Activated T-helper 1 cell treated with anti-CD3 and anti-CD28 coated beads, Interleukin-12 subunit alpha, Interleukin-12 subunit beta, Interleukin-2, Interleukin-4 antibody, amounts not matched to agents 30 ng/mL and 10 ng/mL and 1 ng/mL, durations not matched to agents 14 hours and 24 hours and 36 hours (primary cell): ENCODE results near the gene RAN. TPM values are rescaled to one million over a fixed set of nuclear protein-coding genes. Genes with fewer than 3 reads are reported as not detected.
A peak's percentile ranks its signal among the peaks of the same experiment; 100 is the strongest.
"Not testable (repeated sequence)": the region's sequence is repeated elsewhere in the genome, so short reads cannot be mapped to it uniquely, and the experiment has no call there.

ENCODE experiments used
- DNase-seq: peaks from one replicate; pipeline ENCODE4 v3.0.0; 2021; ENCODE audit warnings: low spot score
- H3K27ac Mint-ChIP-seq: one replicate; pipeline ENCODE4 v1.8.0; 2021; ENCODE audit warnings: mild to moderate bottlenecking, mixed read lengths
- H3K27me3 Mint-ChIP-seq: one replicate; pipeline ENCODE4 v1.8.0; 2022; ENCODE audit warnings: mild to moderate bottlenecking, moderate library complexity, mixed read lengths; ENCODE audit not compliant: insufficient read depth
- H3K36me3 Mint-ChIP-seq: one replicate; pipeline ENCODE4 v1.8.0; 2021; ENCODE audit warnings: low read depth, mixed read lengths
- H3K4me1 Mint-ChIP-seq: one replicate; pipeline ENCODE4 v1.8.0; 2021; ENCODE audit warnings: low read depth, mixed read lengths
- H3K4me3 Mint-ChIP-seq: one replicate; pipeline ENCODE4 v1.8.0; 2021; ENCODE audit warnings: mild to moderate bottlenecking, moderate library complexity, mixed read lengths
- H3K9me3 Mint-ChIP-seq: one replicate; pipeline ENCODE4 v1.8.0; 2021; ENCODE audit warnings: mixed read lengths
- intact Hi-C: fragments of 100-400 bp; cut with micrococcal nuclease; formaldehyde crosslinking; loops from one replicate; pipeline ENCODE4 v1.15.1; 2024
- total RNA-seq: library from RNA; stranded (reverse); gene quantifications from 2 replicates; pipeline ENCODE4 v1.2.3, GENCODE V29; 2022

Gene RAN
- total RNA-seq, 1 donor from 2014 or later, result 1,823 TPM

GRCh38 chr12:130876297-130876696, 4.4 kb downstream of the RAN start:
- H3K9me3 Mint-ChIP-seq, result no peaks in the 10 kb centered on the region
- intact Hi-C loops, result loop anchor here (10.0 kb wide), 4 partner anchors 839 to 1889 kb away; partner anchors contain the start of genes ANKLE2, SFSWAP and ULK1
- H3K4me3 Mint-ChIP-seq, result no peak overlapping the region
- no peak overlapping the region for H3K27ac Mint-ChIP-seq
- H3K36me3 Mint-ChIP-seq, result peaks cover 58% of the 10 kb centered on the region
- H3K4me1 Mint-ChIP-seq, result peaks cover 73% of the 10 kb centered on the region
- DNase-seq, result no peak
- H3K27me3 Mint-ChIP-seq, result no peaks in the 10 kb centered on the region

DNA sequence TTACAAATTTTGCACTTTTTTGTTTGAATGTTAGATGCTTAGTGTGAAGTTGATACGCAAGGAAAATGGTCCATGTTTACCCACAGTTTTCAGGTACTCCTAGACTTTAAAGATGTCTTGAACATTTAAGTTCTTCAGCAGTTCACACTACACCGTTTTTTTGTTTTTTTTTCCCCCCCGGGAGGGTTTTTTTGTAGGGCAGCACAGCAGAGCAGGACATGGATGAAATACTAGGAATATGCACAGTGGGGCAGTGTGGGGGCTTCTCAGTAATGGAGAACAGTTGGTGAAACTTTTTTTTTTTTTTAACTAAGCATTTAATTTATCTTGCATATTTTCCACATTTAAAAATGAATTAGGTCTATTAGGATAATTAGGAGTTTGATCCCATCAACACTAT, 4.9 kb downstream of the RAN start:
- Mint-ChIP-seq H3K4me3 (no peak overlapping the region), H3K27me3 (no peaks in the 10 kb centered on the region), H3K4me1 (peaks cover 72% of the 10 kb centered on the region), H3K9me3 (no peaks in the 10 kb centered on the region), H3K36me3 (peaks cover 58% of the 10 kb centered on the region), H3K27ac (no peak overlapping the region)
- DNase-seq, result no peak
- intact Hi-C loops, result loop anchor here (10.0 kb wide), 4 partner anchors 838 to 1888 kb away; partner anchors contain the start of genes ANKLE2, SFSWAP and ULK1

GRCh38 chr12:130877333-130877732, 5.5 kb downstream of the RAN start:
- Mint-ChIP-seq H3K9me3 (no peaks in the 10 kb centered on the region), H3K4me3 (no peak overlapping the region), H3K27me3 (no peaks in the 10 kb centered on the region), H3K27ac (peak overlapping the region; percentile 2), H3K36me3 (peaks cover 58% of the 10 kb centered on the region), H3K4me1 (peaks cover 72% of the 10 kb centered on the region)
- no peak for DNase-seq
- intact Hi-C loops, result loop anchor here (10.0 kb wide), 4 partner anchors 837 to 1887 kb away; partner anchors contain the start of genes ANKLE2, SFSWAP and ULK1

- Mint-ChIP-seq H3K4me1 (peaks cover 63% of the 10 kb centered on the region), H3K27ac (peak overlapping the region; percentile 18)
Measured at GRCh38 chr12:130878193-130879185, 6.6 kb downstream of the RAN start.

GRCh38 chr12:130879212-130879686, 7.4 kb downstream of the RAN start:
- H3K4me3 Mint-ChIP-seq, result no peak overlapping the region
- no peaks in the 10 kb centered on the region for H3K9me3 Mint-ChIP-seq
- H3K27ac Mint-ChIP-seq, result no peak overlapping the region
- H3K4me1 Mint-ChIP-seq, result peaks cover 55% of the 10 kb centered on the region
- no peak for DNase-seq
- peaks cover 44% of the 10 kb centered on the region for H3K36me3 Mint-ChIP-seq
- H3K27me3 Mint-ChIP-seq, result no peaks in the 10 kb centered on the region
- intact Hi-C loops, result loop anchor here (10.0 kb wide), 4 partner anchors 836 to 1886 kb away; partner anchors contain the start of genes ANKLE2, SFSWAP and ULK1

More at GRCh38 chr12:130878193-130879185, 6.6 kb downstream of the RAN start:
- no peak for DNase-seq
- Mint-ChIP-seq H3K4me3 (no peak overlapping the region), H3K9me3 (no peaks in the 10 kb centered on the region), H3K36me3 (peaks cover 49% of the 10 kb centered on the region), H3K27me3 (no peaks in the 10 kb centered on the region)
- intact Hi-C loops, result loop anchor here (10.0 kb wide), 4 partner anchors 836 to 1886 kb away; partner anchors contain the start of genes ANKLE2, SFSWAP and ULK1

- Mint-ChIP-seq H3K27ac (no peak overlapping the region), H3K4me3 (peak overlapping the region; percentile 56)
- intact Hi-C loops, result loop anchor here (1.0 to 10.0 kb wide), 5 partner anchors 9 to 1885 kb away; partner anchors contain the start of genes ANKLE2, SFSWAP and ULK1
Measured at GRCh38 chr12:130879781-130880389, 8.0 kb downstream of the RAN start.

DNA sequence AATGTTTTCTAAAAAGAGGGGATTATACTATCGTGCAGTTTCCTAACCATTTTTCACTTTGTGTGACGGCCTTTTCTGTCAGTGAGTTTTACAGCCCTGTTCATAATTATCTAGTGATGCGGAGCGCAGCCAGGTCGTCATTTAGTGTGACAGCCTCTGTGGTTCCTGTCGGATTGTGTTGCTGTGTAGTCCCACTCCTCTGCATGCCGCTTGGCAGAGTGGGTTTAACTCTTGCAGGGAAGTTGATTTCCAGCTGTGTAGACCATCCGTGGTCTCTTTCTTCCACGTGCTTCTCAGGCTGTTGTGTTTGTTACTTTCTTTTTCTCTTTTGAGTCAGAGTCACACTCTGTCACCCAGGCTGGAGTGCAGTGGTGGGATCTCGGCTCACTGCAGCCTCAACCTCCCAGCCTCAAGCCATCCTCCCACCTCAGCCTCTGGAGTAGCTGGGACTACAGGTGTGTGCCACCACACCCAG, 8.6 kb downstream of the RAN start:
- intact Hi-C loops, result loop anchor here (1.0 kb wide), 1 partner anchor 9 kb away; no protein-coding TSS in a partner anchor
- H3K4me1 Mint-ChIP-seq, result peaks cover 45% of the 10 kb centered on the region

More at GRCh38 chr12:130879781-130880389, 8.0 kb downstream of the RAN start:
- no peaks in the 10 kb centered on the region for H3K9me3 Mint-ChIP-seq
- H3K27me3 Mint-ChIP-seq, result no peaks in the 10 kb centered on the region
- peaks cover 38% of the 10 kb centered on the region for H3K36me3 Mint-ChIP-seq
- no peak for DNase-seq
- H3K4me1 Mint-ChIP-seq, result peaks cover 49% of the 10 kb centered on the region

DNA sequence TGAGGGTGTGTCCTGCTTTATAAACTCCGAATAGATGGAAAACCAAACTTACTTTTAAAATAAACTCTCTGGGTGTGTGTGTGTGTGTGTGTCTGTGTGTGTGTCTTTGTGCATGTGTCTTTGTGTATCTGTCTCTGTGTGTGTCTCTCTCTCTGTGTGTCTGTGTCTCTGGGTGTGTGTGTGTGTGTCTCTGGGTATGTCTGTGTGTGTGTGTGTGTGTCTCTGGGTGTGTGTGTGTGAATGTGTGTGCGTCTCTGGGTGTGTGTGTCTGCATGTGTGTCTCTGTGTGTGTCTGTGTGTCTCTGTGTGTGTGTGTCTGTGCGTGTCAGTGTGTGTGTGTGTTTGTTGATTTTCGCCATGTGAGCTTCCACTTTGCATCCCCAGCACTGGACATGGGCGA, 9.2 kb downstream of the RAN start:
- H3K9me3 Mint-ChIP-seq, result no peaks in the 10 kb centered on the region
- peaks cover under 1% of the 10 kb centered on the region for H3K27me3 Mint-ChIP-seq
- H3K27ac Mint-ChIP-seq, result no peak overlapping the region
- intact Hi-C loops, result no loop called here
- H3K4me1 Mint-ChIP-seq, result peaks cover 39% of the 10 kb centered on the region
- DNase-seq, result no peak
- peaks cover 27% of the 10 kb centered on the region for H3K36me3 Mint-ChIP-seq
- no peak overlapping the region for H3K4me3 Mint-ChIP-seq

More for the DNA sequence above, 8.6 kb downstream of the RAN start:
- Mint-ChIP-seq H3K36me3 (peaks cover 33% of the 10 kb centered on the region), H3K9me3 (no peaks in the 10 kb centered on the region), H3K27me3 (no peaks in the 10 kb centered on the region), H3K27ac (no peak overlapping the region), H3K4me3 (peak overlapping the region; percentile 56)
- DNase-seq, result no peak

DNA sequence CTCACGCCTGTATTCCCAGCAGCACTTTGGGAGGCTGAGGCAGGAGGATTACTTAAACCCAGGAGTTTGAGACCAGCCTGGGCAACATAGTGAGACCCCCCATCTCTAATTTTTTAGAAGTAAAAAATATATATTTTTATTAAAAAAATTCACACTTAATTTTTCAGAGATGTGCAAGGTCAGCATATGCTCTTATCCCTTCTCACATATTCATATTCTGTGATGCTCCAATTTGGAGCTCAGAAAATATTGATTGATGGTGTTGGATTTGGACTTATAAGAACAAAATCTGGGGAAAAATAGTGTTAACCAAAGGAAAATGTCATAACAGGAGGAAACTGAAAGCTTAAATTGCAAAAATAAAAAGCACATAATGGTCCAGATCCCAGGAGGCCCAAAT, 9.7 kb downstream of the RAN start:
- peaks cover 34% of the 10 kb centered on the region for H3K4me1 Mint-ChIP-seq

DNA sequence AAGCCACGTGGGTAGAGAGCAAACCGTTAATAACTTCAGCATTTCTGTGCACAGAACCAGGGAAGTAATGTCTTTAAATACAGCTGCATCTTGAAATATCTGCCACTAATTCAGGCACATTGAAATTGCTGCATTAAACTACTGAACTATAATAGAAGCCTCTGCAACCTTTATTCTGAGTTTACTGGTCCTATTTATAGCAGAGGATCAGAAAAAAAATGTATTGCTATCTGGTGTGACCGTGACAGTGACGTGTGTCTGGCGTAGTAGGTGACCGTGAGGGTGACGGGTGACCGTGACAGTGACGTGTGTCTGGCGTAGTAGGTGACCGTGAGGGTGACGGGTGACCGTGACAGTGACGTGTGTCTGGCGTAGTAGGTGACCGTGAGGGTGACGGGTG, 15.3 kb downstream of the RAN start:
- H3K27ac Mint-ChIP-seq, DNase-seq, intact Hi-C loops, H3K36me3 Mint-ChIP-seq, H3K4me3 Mint-ChIP-seq, H3K9me3 Mint-ChIP-seq, H3K4me1 Mint-ChIP-seq, H3K27me3 Mint-ChIP-seq: not testable (repeated sequence)

More for the DNA sequence above, 9.7 kb downstream of the RAN start:
- Mint-ChIP-seq H3K9me3 (no peaks in the 10 kb centered on the region), H3K36me3 (peaks cover 22% of the 10 kb centered on the region), H3K4me3 (no peak overlapping the region), H3K27me3 (peaks cover 2% of the 10 kb centered on the region), H3K27ac (no peak overlapping the region)
- no peak for DNase-seq
- intact Hi-C loops, result no loop called here

GRCh38 chr12:130904064-130904463, 32.2 kb downstream of the RAN start:
- Mint-ChIP-seq H3K36me3 (no peaks in the 10 kb centered on the region), H3K27me3 (peaks cover 2% of the 10 kb centered on the region)

GRCh38 chr12:130904936-130905455, 33.1 kb downstream of the RAN start:
- H3K4me1 Mint-ChIP-seq, H3K27me3 Mint-ChIP-seq, DNase-seq, intact Hi-C loops, H3K9me3 Mint-ChIP-seq, H3K4me3 Mint-ChIP-seq, H3K36me3 Mint-ChIP-seq, H3K27ac Mint-ChIP-seq: not testable (repeated sequence)

More at GRCh38 chr12:130904064-130904463, 32.2 kb downstream of the RAN start:
- DNase-seq, result no peak
- Mint-ChIP-seq H3K27ac (no peak overlapping the region), H3K9me3 (peaks cover 6% of the 10 kb centered on the region), H3K4me3 (no peak overlapping the region), H3K4me1 (no peaks in the 10 kb centered on the region)
- intact Hi-C loops, result no loop called here
